Spinal cord (tissue), 10 donors: Measurements from ENCODE around the gene SNAPC1. TPM values are rescaled to one million over a fixed set of nuclear protein-coding genes. Genes with fewer than 3 reads are reported as not detected.

Experiments
- DNase-seq, 6 donors: peaks; one replicate each; pipeline versions ENCODE4 v3.0.0 to v3.0.0-alpha.2; 2013 to 2015; ENCODE audit warnings: low spot score in 6 of 6, low read depth in 4 of 6
- H3K27ac ChIP-seq: one replicate; pipeline ENCODE4 v1.5.1; 2013; ENCODE audit warnings: low read depth, low read length, control low read depth
- H3K27me3 ChIP-seq: one replicate; pipeline ENCODE4 v1.6.1; 2013; ENCODE audit warnings: low read length; ENCODE audit not compliant: control insufficient read depth, insufficient read depth
- H3K36me3 ChIP-seq: one replicate; pipeline ENCODE4 v1.6.1; 2013; ENCODE audit warnings: low read length; ENCODE audit not compliant: control insufficient read depth, insufficient read depth
- H3K4me1 ChIP-seq: one replicate; pipeline ENCODE4 v1.6.1; 2013; ENCODE audit warnings: low read length; ENCODE audit not compliant: control insufficient read depth, insufficient read depth
- H3K4me3 ChIP-seq: one replicate; pipeline ENCODE4 v1.5.1; 2013; ENCODE audit warnings: low read depth, low read length, control low read depth
- H3K9me3 ChIP-seq: one replicate; pipeline ENCODE4 v1.6.1; 2013; ENCODE audit warnings: low read length; ENCODE audit not compliant: control insufficient read depth, insufficient read depth
- WGBS: methylation state at CpG from one replicate; pipeline ENCODE4 v1.1.5; 2013; ENCODE audit warnings: missing lambda C conversion rate; ENCODE audit not compliant: insufficient coverage; 5-methylcytosine and 5-hydroxymethylcytosine counted together
- polyA plus RNA-seq, 2 donors: library from polyadenylated mRNA; unstranded; fragments of 120-200 nt; gene quantifications; one replicate each; pipeline ENCODE4 v1.2.1, GENCODE V29; 2013; ENCODE audit not compliant: insufficient read length in 2 of 2
- total RNA-seq, 2 donors: library from RNA; depleted of rRNA in 1 of 2; stranded (reverse); fragments of 120-200 nt in 1 of 2; fragments of >200 nt in 1 of 2; gene quantifications; one replicate each; pipeline versions ENCODE4 v1.2.3 to v1.2.4, GENCODE V29; 2013 to 2014
- donor health status: healthy.

The SNAPC1 gene
- total and polyA plus RNA-seq, 4 donors, result 5.6 to 8.3 (median 6.7) TPM

DNA sequence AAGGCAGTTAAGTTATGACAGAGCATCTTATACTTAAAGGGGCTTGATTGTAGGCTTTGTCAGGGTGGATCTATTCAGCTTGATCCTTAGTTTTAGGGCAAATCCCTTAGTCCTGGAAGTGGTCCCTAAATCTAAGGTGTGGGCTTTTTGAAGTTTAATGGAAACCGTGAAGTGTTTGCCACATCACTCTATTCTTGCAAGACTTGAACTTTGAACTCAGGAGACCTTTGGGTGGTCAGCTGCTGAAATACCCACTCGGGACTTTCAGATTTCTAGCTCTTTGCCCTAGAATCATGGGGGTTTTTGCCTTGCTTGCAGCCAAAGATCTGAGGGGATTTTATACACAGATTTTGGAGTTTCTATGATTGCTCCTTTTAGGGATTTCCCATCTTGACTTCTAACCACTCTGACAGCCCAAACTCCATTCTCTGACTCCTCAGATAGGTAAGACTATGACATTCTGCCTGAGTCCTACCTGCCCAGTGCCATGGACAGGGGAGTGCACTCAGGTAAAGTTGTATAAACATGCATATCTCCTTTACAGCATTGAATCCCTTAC lies 39.9 kb downstream of the SNAPC1 start:
- WGBS, result no CpG with 5 or more reads among the region's 2 CpGs
- no peak overlapping the region for H3K27ac ChIP-seq

GRCh38 chr14:61803755-61804154 lies 41.5 kb downstream of the SNAPC1 start:
- DNase-seq, result no peak
- H3K4me1 ChIP-seq, result no peaks in the 10 kb centered on the region
- H3K36me3 ChIP-seq, result no peaks in the 10 kb centered on the region
- H3K4me3 ChIP-seq, result no peak overlapping the region
- H3K9me3 ChIP-seq, result no peaks in the 10 kb centered on the region
- no peak overlapping the region for H3K27ac ChIP-seq
- H3K27me3 ChIP-seq, result no peaks in the 10 kb centered on the region
- WGBS, result no CpG with 5 or more reads among the region's 2 CpGs

More for the DNA sequence above, 39.9 kb downstream of the SNAPC1 start:
- H3K27me3 ChIP-seq, result no peaks in the 10 kb centered on the region
- H3K36me3 ChIP-seq, result no peaks in the 10 kb centered on the region
- no peaks in the 10 kb centered on the region for H3K9me3 ChIP-seq
- no peaks in the 10 kb centered on the region for H3K4me1 ChIP-seq
- no peak for DNase-seq
- H3K4me3 ChIP-seq, result no peak overlapping the region

- Histone ChIP-seq H3K9me3 (no peaks in the 10 kb centered on the region), H3K36me3 (no peaks in the 10 kb centered on the region), H3K4me3 (no peak overlapping the region), H3K27ac (no peak overlapping the region), H3K27me3 (no peaks in the 10 kb centered on the region), H3K4me1 (no peaks in the 10 kb centered on the region)
- WGBS, result 93% methylated on average over 2 of the region's 4 CpGs
- no peak for DNase-seq
These were observed 43.2 kb downstream of the SNAPC1 start for GRCh38 chr14:61805451-61805850.

DNA sequence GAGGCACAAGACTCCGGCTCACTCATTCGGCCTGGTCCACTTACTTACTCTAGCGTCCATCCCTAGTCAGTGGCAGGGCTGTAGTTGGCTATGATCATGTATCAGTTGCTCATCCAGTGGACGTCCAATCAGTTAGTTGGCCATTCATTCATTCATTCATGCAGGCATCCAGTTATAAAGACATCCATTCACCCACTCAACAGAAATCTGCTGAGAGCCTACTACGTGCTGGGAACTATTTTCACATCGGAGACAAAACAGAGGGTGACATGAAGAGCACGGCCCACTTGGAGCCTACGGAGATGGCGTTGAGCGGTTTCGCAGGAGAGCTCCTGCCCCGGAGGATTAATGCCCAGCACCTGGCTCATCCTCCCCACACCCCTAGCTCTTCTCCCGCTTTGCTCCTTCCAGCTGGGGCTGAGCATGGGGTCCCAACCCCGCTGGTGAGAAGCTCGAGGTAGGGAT lies 49.7 kb downstream of the SNAPC1 start:
- Histone ChIP-seq H3K27me3 (peaks cover 10% of the 10 kb centered on the region), H3K27ac (no peak overlapping the region), H3K4me1 (peaks cover 13% of the 10 kb centered on the region), H3K36me3 (no peaks in the 10 kb centered on the region), H3K4me3 (peak overlapping the region; percentile 7), H3K9me3 (no peaks in the 10 kb centered on the region)
- WGBS, result 46% methylated on average over 11 of the region's 15 CpGs
- peak in 1 of 6 donors; percentile 26 for DNase-seq

DNA sequence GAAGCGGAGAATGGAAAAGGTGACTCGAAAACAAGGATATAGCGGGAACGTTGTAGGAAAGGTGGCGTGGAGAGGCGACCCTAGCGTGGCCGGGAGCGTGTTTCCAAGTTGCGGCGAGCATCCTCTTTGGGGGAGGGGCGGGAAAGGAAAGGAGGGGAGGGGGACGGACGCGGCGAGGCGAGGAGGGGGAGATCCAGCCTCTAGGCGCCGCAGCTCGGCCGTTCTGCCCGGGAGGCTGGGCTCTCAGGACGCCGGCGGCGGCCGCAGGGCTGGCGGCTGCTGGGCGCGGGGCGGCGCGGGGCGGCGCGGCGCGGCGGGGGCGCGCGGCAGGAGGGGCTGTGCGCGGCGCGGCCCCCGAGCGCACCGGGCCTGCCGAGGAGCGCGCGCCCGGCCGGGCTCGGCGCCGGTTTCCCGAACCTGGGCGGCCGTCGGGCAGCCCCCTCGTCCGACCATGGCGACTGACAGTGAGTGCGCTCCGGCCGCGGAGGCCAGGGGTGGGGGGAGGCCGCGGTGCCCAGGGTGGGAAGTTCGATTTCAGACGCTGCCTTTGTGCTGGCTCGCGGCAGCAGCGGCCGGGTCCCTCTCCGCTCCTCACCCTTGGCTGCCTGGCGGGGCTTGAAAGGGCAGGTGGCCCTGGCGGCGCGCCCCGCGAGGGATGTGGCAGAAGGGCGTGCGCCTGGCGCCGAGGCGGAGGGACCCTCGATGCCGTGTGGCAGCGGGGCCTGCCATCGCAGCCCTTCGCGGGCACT lies 50.3 kb downstream of the SNAPC1 start, which contains the start of gene SYT16:
Gene SYT16, plus strand, starts transcription at position 357 of the 749 bp plus-strand sequence.
- H3K36me3 ChIP-seq, result no peaks in the 10 kb centered on the region
- under 1% methylated on average over 93 of the region's 95 CpGs for WGBS
- peak in 3 of 6 donors; percentile 22 to 82 (median 70) for DNase-seq
- H3K4me3 ChIP-seq, result peak within 1 kb of the TSS; percentile 46
- peaks cover 13% of the 10 kb centered on the region for H3K4me1 ChIP-seq
- peaks cover 10% of the 10 kb centered on the region for H3K27me3 ChIP-seq
- H3K9me3 ChIP-seq, result no peaks in the 10 kb centered on the region
- H3K27ac ChIP-seq, result no peak within 1 kb of the TSS

- H3K36me3 ChIP-seq, result no peaks in the 10 kb centered on the region
- DNase-seq, result peak in 3 of 6 donors; percentile 9 to 80 (median 64)
- peak overlapping the region; percentile 46 for H3K4me3 ChIP-seq
- no peak overlapping the region for H3K27ac ChIP-seq
- 10% methylated on average over 25 of the region's 25 CpGs for WGBS
- H3K9me3 ChIP-seq, result no peaks in the 10 kb centered on the region
- H3K27me3 ChIP-seq, result peaks cover 10% of the 10 kb centered on the region
- H3K4me1 ChIP-seq, result peaks cover 13% of the 10 kb centered on the region
These were observed 50.9 kb downstream of the SNAPC1 start for GRCh38 chr14:61813096-61813606.

- 100% methylated on average over 1 of the region's 2 CpGs for WGBS
- Histone ChIP-seq H3K27ac (no peak overlapping the region), H3K9me3 (peaks cover 3% of the 10 kb centered on the region), H3K4me1 (no peaks in the 10 kb centered on the region), H3K36me3 (no peaks in the 10 kb centered on the region), H3K27me3 (no peaks in the 10 kb centered on the region), H3K4me3 (no peak overlapping the region)
- no peak for DNase-seq
These were observed 60.2 kb downstream of the SNAPC1 start for GRCh38 chr14:61822458-61822857.

- Histone ChIP-seq H3K27me3 (no peaks in the 10 kb centered on the region), H3K27ac (no peak overlapping the region), H3K36me3 (no peaks in the 10 kb centered on the region), H3K4me3 (no peak overlapping the region), H3K9me3 (no peaks in the 10 kb centered on the region), H3K4me1 (no peaks in the 10 kb centered on the region)
- WGBS, result no CpG with 5 or more reads among the region's 3 CpGs
- no peak for DNase-seq
These were observed 70.6 kb downstream of the SNAPC1 start for GRCh38 chr14:61832783-61833182.

DNA sequence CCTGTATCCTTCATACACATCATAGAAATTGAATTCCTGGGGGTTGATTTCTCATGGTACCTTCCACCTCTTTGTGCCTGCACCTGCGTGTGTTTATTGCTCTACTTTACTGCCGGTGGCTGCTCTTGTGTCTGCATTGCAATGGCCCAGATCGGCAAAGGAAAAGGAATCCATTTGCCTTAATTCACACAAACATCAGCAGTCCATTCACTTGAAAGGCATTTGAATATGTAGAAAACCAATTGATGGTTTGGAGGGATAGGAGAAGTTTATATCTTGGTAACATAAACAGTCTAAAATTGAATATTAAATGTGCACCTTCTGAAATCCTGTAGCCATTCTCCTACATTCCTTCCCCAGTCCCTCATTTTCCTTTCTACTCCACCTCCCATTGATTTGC lies 74.0 kb downstream of the SNAPC1 start:
- 36% methylated on average over 2 of the region's 3 CpGs for WGBS
- Histone ChIP-seq H3K4me1 (no peaks in the 10 kb centered on the region), H3K4me3 (no peak overlapping the region), H3K36me3 (no peaks in the 10 kb centered on the region), H3K27ac (no peak overlapping the region), H3K27me3 (no peaks in the 10 kb centered on the region), H3K9me3 (no peaks in the 10 kb centered on the region)
- DNase-seq, result peak in 1 of 6 donors; percentile 9
